H9 (cell line): ENCODE results near the gene SCAMP3. TPM values are rescaled to one million over a fixed set of nuclear protein-coding genes. Genes with fewer than 3 reads are reported as not detected.

Experiments
- DNase-seq: peaks from one replicate; pipeline ENCODE4 v3.0.0-alpha.2; 2017
- H2AFZ ChIP-seq: one replicate; pipeline ENCODE4 v1.6.1; 2013; ENCODE audit warnings: mild to moderate bottlenecking, low read length, control low read depth, moderate library complexity
- H2AK5ac ChIP-seq: 2 replicates; pipeline ENCODE4 v1.6.1; 2013; ENCODE audit warnings: low read length, control low read depth, mixed read lengths; ENCODE audit not compliant: insufficient read length
- H2BK120ac ChIP-seq: one replicate; pipeline ENCODE4 v1.6.1; 2013; ENCODE audit warnings: low read depth, mild to moderate bottlenecking, low read length, control low read depth, inconsistent platforms; ENCODE audit not compliant: poor library complexity, severe bottlenecking
- H2BK12ac ChIP-seq: 2 replicates; pipeline ENCODE4 v1.6.1; 2013; ENCODE audit warnings: low read length, control low read depth, mixed read lengths, low read depth; ENCODE audit not compliant: insufficient read length
- H2BK15ac ChIP-seq: 2 replicates; pipeline ENCODE4 v1.6.1; 2013; ENCODE audit warnings: low read depth, low read length, control low read depth
- H2BK20ac ChIP-seq: one replicate; pipeline ENCODE4 v1.6.1; 2013; ENCODE audit warnings: low read depth, mild to moderate bottlenecking, low read length, control low read depth, inconsistent platforms; ENCODE audit not compliant: poor library complexity, severe bottlenecking
- H2BK5ac ChIP-seq: 2 replicates; pipeline ENCODE4 v1.6.1; 2013; ENCODE audit warnings: low read length, control low read depth, mixed read lengths; ENCODE audit not compliant: insufficient read length
- H3K14ac ChIP-seq: 2 replicates; pipeline ENCODE4 v1.6.1; 2013; ENCODE audit warnings: low read length, control low read depth; ENCODE audit not compliant: insufficient read depth
- H3K18ac ChIP-seq: 2 replicates; pipeline ENCODE4 v1.6.1; 2013; ENCODE audit warnings: low read depth, mild to moderate bottlenecking, mixed read lengths, low read length, control low read depth; ENCODE audit not compliant: insufficient read length
- H3K23ac ChIP-seq: 2 replicates; pipeline ENCODE4 v1.6.1; 2013; ENCODE audit warnings: low read length, control low read depth, mixed read lengths, low read depth; ENCODE audit not compliant: insufficient read length
- H3K23me2 ChIP-seq: 2 replicates; pipeline ENCODE4 v1.6.1; 2013; ENCODE audit warnings: low read depth, mild to moderate bottlenecking, mixed read lengths, low read length, control low read depth; ENCODE audit not compliant: insufficient read length, poor library complexity, severe bottlenecking
- H3K27ac ChIP-seq: 2 replicates; pipeline ENCODE4 v1.5.1; 2013; ENCODE audit warnings: low read length, control low read depth, mixed read lengths, low read depth; ENCODE audit not compliant: insufficient read length
- H3K27me3 ChIP-seq: 2 replicates; pipeline ENCODE4 v1.6.1; 2013; ENCODE audit warnings: low read length, control low read depth, inconsistent platforms; ENCODE audit not compliant: insufficient read depth
- H3K4ac ChIP-seq: 2 replicates; pipeline ENCODE4 v1.6.1; 2013; ENCODE audit warnings: low read depth, mild to moderate bottlenecking, control low read depth, inconsistent platforms, low read length, moderate library complexity
- H3K4me1 ChIP-seq: 2 replicates; pipeline ENCODE4 v1.6.1; 2013; ENCODE audit warnings: low read length, control low read depth, inconsistent platforms; ENCODE audit not compliant: insufficient read depth
- H3K4me2 ChIP-seq: 2 replicates; pipeline ENCODE4 v1.6.1; 2013; ENCODE audit warnings: low read length, control low read depth, mixed read lengths; ENCODE audit not compliant: insufficient read length, insufficient read depth
- H3K56ac ChIP-seq: 2 replicates; pipeline ENCODE4 v1.6.1; 2013; ENCODE audit warnings: low read depth, mild to moderate bottlenecking, mixed read lengths, low read length, control low read depth; ENCODE audit not compliant: insufficient read length
- H3K79me1 ChIP-seq: 2 replicates; pipeline ENCODE4 v1.6.1; 2013; ENCODE audit warnings: low read depth, mild to moderate bottlenecking, moderate library complexity, low read length, control low read depth, inconsistent platforms; ENCODE audit not compliant: insufficient read depth, poor library complexity, severe bottlenecking
- H3K79me2 ChIP-seq: 2 replicates; pipeline ENCODE4 v1.6.1; 2013; ENCODE audit warnings: low read length, control low read depth, inconsistent platforms; ENCODE audit not compliant: insufficient read depth
- H3K9ac ChIP-seq: 2 replicates; pipeline ENCODE4 v1.6.1; 2013; ENCODE audit warnings: low read length, control low read depth, mixed read lengths; ENCODE audit not compliant: insufficient read length; ENCODE audit errors: extremely low read depth
- H3K9me3 ChIP-seq: one replicate; pipeline ENCODE4 v1.6.1; 2013; ENCODE audit warnings: low read depth, low read length, inconsistent platforms; ENCODE audit not compliant: control insufficient read depth
- H3T11ph ChIP-seq: one replicate; pipeline ENCODE4 v1.6.1; 2013; ENCODE audit warnings: mild to moderate bottlenecking, low read length, control low read depth, inconsistent platforms
- H4K20me1 ChIP-seq: one replicate; pipeline ENCODE4 v1.6.1; 2013; ENCODE audit not compliant: control insufficient read depth, insufficient read length, insufficient read depth
- H4K5ac ChIP-seq: 2 replicates; pipeline ENCODE4 v1.6.1; 2013; ENCODE audit warnings: low read depth, mild to moderate bottlenecking, mixed read lengths, low read length, control low read depth; ENCODE audit not compliant: insufficient read length
- H4K8ac ChIP-seq: replicated peaks from 2 replicates; pipeline ENCODE4 v1.6.1; 2013; ENCODE audit warnings: low read length, control low read depth, mixed read lengths, low read depth; ENCODE audit not compliant: insufficient read length
- H4K91ac ChIP-seq: 2 replicates; pipeline ENCODE4 v1.6.1; 2013; ENCODE audit warnings: low read depth, mild to moderate bottlenecking, moderate library complexity, mixed read lengths, low read length, control low read depth; ENCODE audit not compliant: insufficient read length
- H3K27ac Mint-ChIP-seq, 3 experiments: 2 replicates in 2 of 3; 3 replicates in 1 of 3; pipeline ENCODE4 v1.8.0; 2020 to 2021; ENCODE audit warnings: mixed read lengths in 3 of 3, mild to moderate bottlenecking in 1 of 3, moderate library complexity in 1 of 3
- H3K27me3 Mint-ChIP-seq: 2 replicates; pipeline ENCODE4 v1.8.0; 2021; ENCODE audit warnings: low read depth, mild to moderate bottlenecking, moderate library complexity, mixed read lengths
- H3K36me3 Mint-ChIP-seq, 3 experiments: 2 replicates in 2 of 3; 3 replicates in 1 of 3; pipeline ENCODE4 v1.8.0; 2020 to 2021; ENCODE audit warnings: low read depth in 3 of 3, mixed read lengths in 3 of 3; ENCODE audit not compliant: insufficient read depth in 1 of 3
- H3K4me1 Mint-ChIP-seq, 2 experiments: 2 replicates each; pipeline ENCODE4 v1.8.0; 2020; ENCODE audit warnings: mixed read lengths in 2 of 2
- H3K4me3 Mint-ChIP-seq, 2 experiments: 2 replicates in 1 of 2; 3 replicates in 1 of 2; pipeline ENCODE4 v1.8.0; 2020 to 2021; ENCODE audit warnings: mild to moderate bottlenecking in 2 of 2, mixed read lengths in 2 of 2, moderate library complexity in 1 of 2
- H3K9me3 Mint-ChIP-seq, 2 experiments: 2 replicates in 1 of 2; 3 replicates in 1 of 2; pipeline ENCODE4 v1.8.0; 2020; ENCODE audit warnings: mild to moderate bottlenecking in 2 of 2, mixed read lengths in 2 of 2, moderate library complexity in 1 of 2
- CTCF ChIP-seq: fragments of 200-600 bp; sonication (generic); conservative IDR thresholded peaks from 3 replicates; pipeline ENCODE4 v1.8.0; 2021; ENCODE audit warnings: antibody characterized with exemption, mild to moderate bottlenecking
- WGBS: extraction: QIAGEN DNeasy Blood & Tissue Kit; methylation state at CpG from one replicate; pipeline ENCODE4 v1.1.7; 2013; ENCODE audit warnings: missing lambda C conversion rate, low lambda C conversion rate, mixed read lengths; ENCODE audit not compliant: insufficient read length; ENCODE audit errors: extremely low coverage; 5-methylcytosine and 5-hydroxymethylcytosine counted together
- total RNA-seq: library from RNA; stranded (reverse); gene quantifications from 2 replicates; pipeline ENCODE4 v1.2.1, GENCODE V29; 2021

Gene SCAMP3
- total RNA-seq, 1 experiment from 2014 or later: 52.5 TPM

- no CpG with 5 or more reads among the region's 2 CpGs for WGBS
- Mint-ChIP-seq H3K27ac (no peak overlapping the region), H3K4me3 (no peak overlapping the region), H3K4me1 (peaks cover 8 to 12% of the 10 kb centered on the region in 2 experiments), H3K9me3 (no peaks in the 10 kb centered on the region), H3K36me3 (peaks cover 70 to 95% (median 93%) of the 10 kb centered on the region in 3 experiments; a peak in 6 of 7 replicates), H3K27me3 (no peaks in the 10 kb centered on the region)
- Histone ChIP-seq H3K27me3 (no peaks in the 10 kb centered on the region), H3T11ph (no peak overlapping the region), H3K23me2 (no peaks in the 10 kb centered on the region), H3K18ac (no peak overlapping the region), H4K5ac (no peak overlapping the region), H3K23ac (no peak overlapping the region), H3K4ac (no peak overlapping the region), H2BK5ac (no peak overlapping the region), H2BK12ac (no peak overlapping the region), H3K4me1 (peaks cover 3% of the 10 kb centered on the region), H4K20me1 (no peaks in the 10 kb centered on the region), H4K8ac (no peak overlapping the region), H2BK120ac (no peak overlapping the region), H3K9me3 (no peaks in the 10 kb centered on the region), H3K56ac (no peak overlapping the region), H2AFZ (no peak overlapping the region), H2AK5ac (no peak overlapping the region), H3K27ac (no peak overlapping the region), H3K14ac (no peak overlapping the region), H4K91ac (no peak overlapping the region), H3K79me2 (peaks cover 6% of the 10 kb centered on the region), H3K4me2 (no peak overlapping the region), H3K79me1 (peaks cover 2% of the 10 kb centered on the region), H2BK20ac (no peak overlapping the region), H2BK15ac (no peak overlapping the region), H3K9ac (no peak overlapping the region)
- no peak for TF ChIP-seq CTCF
- DNase-seq: no peak
Observed at GRCh38 chr1:155267373-155267772, 5.2 kb upstream of the SCAMP3 start.
